H9 (cell line): ENCODE results near the gene CPNE2. TPM values are rescaled to one million over a fixed set of nuclear protein-coding genes. Genes with fewer than 3 reads are reported as not detected.

Source experiments
- DNase-seq: peaks from one replicate; pipeline ENCODE4 v3.0.0-alpha.2; 2017
- H2AFZ ChIP-seq: one replicate; pipeline ENCODE4 v1.6.1; 2013; ENCODE audit warnings: mild to moderate bottlenecking, low read length, control low read depth, moderate library complexity
- H2AK5ac ChIP-seq: 2 replicates; pipeline ENCODE4 v1.6.1; 2013; ENCODE audit warnings: low read length, control low read depth, mixed read lengths; ENCODE audit not compliant: insufficient read length
- H2BK120ac ChIP-seq: one replicate; pipeline ENCODE4 v1.6.1; 2013; ENCODE audit warnings: low read depth, mild to moderate bottlenecking, low read length, control low read depth, inconsistent platforms; ENCODE audit not compliant: poor library complexity, severe bottlenecking
- H2BK12ac ChIP-seq: 2 replicates; pipeline ENCODE4 v1.6.1; 2013; ENCODE audit warnings: low read length, control low read depth, mixed read lengths, low read depth; ENCODE audit not compliant: insufficient read length
- H2BK15ac ChIP-seq: 2 replicates; pipeline ENCODE4 v1.6.1; 2013; ENCODE audit warnings: low read depth, low read length, control low read depth
- H2BK20ac ChIP-seq: one replicate; pipeline ENCODE4 v1.6.1; 2013; ENCODE audit warnings: low read depth, mild to moderate bottlenecking, low read length, control low read depth, inconsistent platforms; ENCODE audit not compliant: poor library complexity, severe bottlenecking
- H2BK5ac ChIP-seq: 2 replicates; pipeline ENCODE4 v1.6.1; 2013; ENCODE audit warnings: low read length, control low read depth, mixed read lengths; ENCODE audit not compliant: insufficient read length
- H3K14ac ChIP-seq: 2 replicates; pipeline ENCODE4 v1.6.1; 2013; ENCODE audit warnings: low read length, control low read depth; ENCODE audit not compliant: insufficient read depth
- H3K18ac ChIP-seq: 2 replicates; pipeline ENCODE4 v1.6.1; 2013; ENCODE audit warnings: low read depth, mild to moderate bottlenecking, mixed read lengths, low read length, control low read depth; ENCODE audit not compliant: insufficient read length
- H3K23ac ChIP-seq: 2 replicates; pipeline ENCODE4 v1.6.1; 2013; ENCODE audit warnings: low read length, control low read depth, mixed read lengths, low read depth; ENCODE audit not compliant: insufficient read length
- H3K23me2 ChIP-seq: 2 replicates; pipeline ENCODE4 v1.6.1; 2013; ENCODE audit warnings: low read depth, mild to moderate bottlenecking, mixed read lengths, low read length, control low read depth; ENCODE audit not compliant: insufficient read length, poor library complexity, severe bottlenecking
- H3K27ac ChIP-seq: 2 replicates; pipeline ENCODE4 v1.5.1; 2013; ENCODE audit warnings: low read length, control low read depth, mixed read lengths, low read depth; ENCODE audit not compliant: insufficient read length
- H3K27me3 ChIP-seq: 2 replicates; pipeline ENCODE4 v1.6.1; 2013; ENCODE audit warnings: low read length, control low read depth, inconsistent platforms; ENCODE audit not compliant: insufficient read depth
- H3K4ac ChIP-seq: 2 replicates; pipeline ENCODE4 v1.6.1; 2013; ENCODE audit warnings: low read depth, mild to moderate bottlenecking, control low read depth, inconsistent platforms, low read length, moderate library complexity
- H3K4me1 ChIP-seq: 2 replicates; pipeline ENCODE4 v1.6.1; 2013; ENCODE audit warnings: low read length, control low read depth, inconsistent platforms; ENCODE audit not compliant: insufficient read depth
- H3K4me2 ChIP-seq: 2 replicates; pipeline ENCODE4 v1.6.1; 2013; ENCODE audit warnings: low read length, control low read depth, mixed read lengths; ENCODE audit not compliant: insufficient read length, insufficient read depth
- H3K56ac ChIP-seq: 2 replicates; pipeline ENCODE4 v1.6.1; 2013; ENCODE audit warnings: low read depth, mild to moderate bottlenecking, mixed read lengths, low read length, control low read depth; ENCODE audit not compliant: insufficient read length
- H3K79me1 ChIP-seq: 2 replicates; pipeline ENCODE4 v1.6.1; 2013; ENCODE audit warnings: low read depth, mild to moderate bottlenecking, moderate library complexity, low read length, control low read depth, inconsistent platforms; ENCODE audit not compliant: insufficient read depth, poor library complexity, severe bottlenecking
- H3K79me2 ChIP-seq: 2 replicates; pipeline ENCODE4 v1.6.1; 2013; ENCODE audit warnings: low read length, control low read depth, inconsistent platforms; ENCODE audit not compliant: insufficient read depth
- H3K9ac ChIP-seq: 2 replicates; pipeline ENCODE4 v1.6.1; 2013; ENCODE audit warnings: low read length, control low read depth, mixed read lengths; ENCODE audit not compliant: insufficient read length; ENCODE audit errors: extremely low read depth
- H3K9me3 ChIP-seq: one replicate; pipeline ENCODE4 v1.6.1; 2013; ENCODE audit warnings: low read depth, low read length, inconsistent platforms; ENCODE audit not compliant: control insufficient read depth
- H3T11ph ChIP-seq: one replicate; pipeline ENCODE4 v1.6.1; 2013; ENCODE audit warnings: mild to moderate bottlenecking, low read length, control low read depth, inconsistent platforms
- H4K20me1 ChIP-seq: one replicate; pipeline ENCODE4 v1.6.1; 2013; ENCODE audit not compliant: control insufficient read depth, insufficient read length, insufficient read depth
- H4K5ac ChIP-seq: 2 replicates; pipeline ENCODE4 v1.6.1; 2013; ENCODE audit warnings: low read depth, mild to moderate bottlenecking, mixed read lengths, low read length, control low read depth; ENCODE audit not compliant: insufficient read length
- H4K8ac ChIP-seq: replicated peaks from 2 replicates; pipeline ENCODE4 v1.6.1; 2013; ENCODE audit warnings: low read length, control low read depth, mixed read lengths, low read depth; ENCODE audit not compliant: insufficient read length
- H4K91ac ChIP-seq: 2 replicates; pipeline ENCODE4 v1.6.1; 2013; ENCODE audit warnings: low read depth, mild to moderate bottlenecking, moderate library complexity, mixed read lengths, low read length, control low read depth; ENCODE audit not compliant: insufficient read length
- H3K27ac Mint-ChIP-seq, 3 experiments: 2 replicates in 2 of 3; 3 replicates in 1 of 3; pipeline ENCODE4 v1.8.0; 2020 to 2021; ENCODE audit warnings: mixed read lengths in 3 of 3, mild to moderate bottlenecking in 1 of 3, moderate library complexity in 1 of 3
- H3K27me3 Mint-ChIP-seq: 2 replicates; pipeline ENCODE4 v1.8.0; 2021; ENCODE audit warnings: low read depth, mild to moderate bottlenecking, moderate library complexity, mixed read lengths
- H3K36me3 Mint-ChIP-seq, 3 experiments: 2 replicates in 2 of 3; 3 replicates in 1 of 3; pipeline ENCODE4 v1.8.0; 2020 to 2021; ENCODE audit warnings: low read depth in 3 of 3, mixed read lengths in 3 of 3; ENCODE audit not compliant: insufficient read depth in 1 of 3
- H3K4me1 Mint-ChIP-seq, 2 experiments: 2 replicates each; pipeline ENCODE4 v1.8.0; 2020; ENCODE audit warnings: mixed read lengths in 2 of 2
- H3K4me3 Mint-ChIP-seq, 2 experiments: 2 replicates in 1 of 2; 3 replicates in 1 of 2; pipeline ENCODE4 v1.8.0; 2020 to 2021; ENCODE audit warnings: mild to moderate bottlenecking in 2 of 2, mixed read lengths in 2 of 2, moderate library complexity in 1 of 2
- H3K9me3 Mint-ChIP-seq, 2 experiments: 2 replicates in 1 of 2; 3 replicates in 1 of 2; pipeline ENCODE4 v1.8.0; 2020; ENCODE audit warnings: mild to moderate bottlenecking in 2 of 2, mixed read lengths in 2 of 2, moderate library complexity in 1 of 2
- CTCF ChIP-seq: fragments of 200-600 bp; sonication (generic); conservative IDR thresholded peaks from 3 replicates; pipeline ENCODE4 v1.8.0; 2021; ENCODE audit warnings: antibody characterized with exemption, mild to moderate bottlenecking
- WGBS: extraction: QIAGEN DNeasy Blood & Tissue Kit; methylation state at CpG from one replicate; pipeline ENCODE4 v1.1.7; 2013; ENCODE audit warnings: missing lambda C conversion rate, low lambda C conversion rate, mixed read lengths; ENCODE audit not compliant: insufficient read length; ENCODE audit errors: extremely low coverage; 5-methylcytosine and 5-hydroxymethylcytosine counted together
- total RNA-seq: library from RNA; stranded (reverse); gene quantifications from 2 replicates; pipeline ENCODE4 v1.2.1, GENCODE V29; 2021

The CPNE2 gene
- total RNA-seq, 1 experiment from 2014 or later, result 8.0 TPM

- peaks cover 6% of the 10 kb centered on the region for H3K4me1 ChIP-seq
- no peaks in the 10 kb centered on the region for H3K79me2 ChIP-seq
- H2BK15ac ChIP-seq, result no peak overlapping the region
- H2BK5ac ChIP-seq, result no peak overlapping the region
- H3K27me3 ChIP-seq, result no peaks in the 10 kb centered on the region
- H3K27ac Mint-ChIP-seq, result peak overlapping the region in 2 of 3 experiments; percentile 70 to 73; a peak in 2 of 7 replicates
- H3K9me3 Mint-ChIP-seq, result no peaks in the 10 kb centered on the region
- H2BK12ac ChIP-seq, result no peak overlapping the region
- no peak for TF ChIP-seq CTCF
- H4K91ac ChIP-seq, result no peak overlapping the region
- H3K4me2 ChIP-seq, result no peak overlapping the region
- no peak overlapping the region for H3K9ac ChIP-seq
- H3K79me1 ChIP-seq, result no peaks in the 10 kb centered on the region
- H3K18ac ChIP-seq, result no peak overlapping the region
- no peaks in the 10 kb centered on the region for H4K20me1 ChIP-seq
- WGBS, result no CpG with 5 or more reads among the region's 10 CpGs
- no peak overlapping the region for H4K8ac ChIP-seq
- H3K27ac ChIP-seq, result no peak overlapping the region
- DNase-seq, result no peak
- H3K9me3 ChIP-seq, result no peaks in the 10 kb centered on the region
- H3K4ac ChIP-seq, result no peak overlapping the region
- H3K36me3 Mint-ChIP-seq, result peaks cover 0 to 4% (median 0%) of the 10 kb centered on the region in 3 experiments; a peak in 3 of 7 replicates
- no peak overlapping the region for H3K4me3 Mint-ChIP-seq
- H3K56ac ChIP-seq, result no peak overlapping the region
- peaks cover 11 to 21% of the 10 kb centered on the region in 2 experiments for H3K4me1 Mint-ChIP-seq
- H2AFZ ChIP-seq, result no peak overlapping the region
- no peak overlapping the region for H4K5ac ChIP-seq
- H3K23ac ChIP-seq, result no peak overlapping the region
- H2BK120ac ChIP-seq, result no peak overlapping the region
- H3T11ph ChIP-seq, result no peak overlapping the region
- H3K27me3 Mint-ChIP-seq, result peaks cover 1% of the 10 kb centered on the region; the same call in 1 of the 2 replicates
- H3K14ac ChIP-seq, result no peak overlapping the region
- H2BK20ac ChIP-seq, result no peak overlapping the region
- H2AK5ac ChIP-seq, result no peak overlapping the region
- H3K23me2 ChIP-seq, result no peaks in the 10 kb centered on the region
These were observed 22.8 kb downstream of the CPNE2 start for GRCh38 chr16:57115168-57115513.
